ENCODE data around the gene TBL1X. TPM values are rescaled to one million over a fixed set of nuclear protein-coding genes. Genes with fewer than 3 reads are reported as not detected.
"Not testable (repeated sequence)": the region's sequence is repeated elsewhere in the genome, so short reads cannot be mapped to it uniquely, and the experiment has no call there.

TBL1X gene
- total and polyA plus RNA-seq, 7 experiments from 2014 or later: 11.8 to 58.8 (median 28.9) TPM

DNA sequence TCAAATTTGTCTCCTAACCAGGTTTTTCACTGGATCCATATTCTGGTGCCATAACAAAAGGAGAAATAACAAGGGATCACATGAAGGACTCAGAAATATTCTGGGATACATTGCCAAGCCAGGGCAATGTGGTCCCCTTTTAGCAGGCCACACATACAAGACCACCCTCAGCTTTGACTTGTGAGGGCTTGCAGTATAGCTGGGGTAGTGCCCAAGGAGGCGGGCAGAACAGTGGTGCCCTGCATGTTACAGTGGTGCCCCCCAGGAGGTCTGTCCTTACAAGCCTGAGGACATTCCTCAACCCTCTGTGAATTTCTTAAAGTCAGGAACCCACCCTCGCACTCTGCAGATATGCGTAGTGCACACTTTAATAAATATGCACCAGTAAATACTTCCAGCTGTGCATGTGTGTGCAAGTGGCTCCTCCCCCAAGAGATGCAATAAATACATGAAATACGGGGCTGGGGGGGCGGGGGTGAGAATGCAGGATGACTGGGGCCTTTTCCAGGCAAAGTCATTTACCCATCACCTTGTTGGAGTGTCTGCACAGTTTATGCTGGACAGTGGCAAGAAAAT lies 34.4 kb upstream of the TBL1X start:
- Histone ChIP-seq H3K9me3 (ENCODE audit: control insufficient read depth in 2 of 3, low read length in 3 of 3) (no peaks in the 10 kb centered on the region), H3K4me3 (ENCODE audit: low read length) (no peak overlapping the region), H3K4me1 (ENCODE audit: control insufficient read depth in 2 of 2, insufficient read depth in 2 of 2, low read length in 2 of 2) (no peaks in the 10 kb centered on the region), H3K27ac (ENCODE audit: low read depth, low read length) (no peak overlapping the region), H3K27me3 (ENCODE audit: control insufficient read depth in 2 of 2, insufficient read depth in 2 of 2, low read length in 2 of 2) (no peaks in the 10 kb centered on the region), H3K36me3 (ENCODE audit: control insufficient read depth in 2 of 3, insufficient read depth in 3 of 3, low read length in 3 of 3) (no peaks in the 10 kb centered on the region)
- Mint-ChIP-seq H3K4me3 (no peak overlapping the region), H3K9me3 (peaks cover 0 to 7% (median 2%) of the 10 kb centered on the region in 11 donors), H3K36me3 (peaks cover 0 to 5% (median 0%) of the 10 kb centered on the region in 5 donors), H3K27ac (peak overlapping the region in 1 of 9 donors; percentile 67), H3K4me1 (no peaks in the 10 kb centered on the region), H3K27me3 (no peaks in the 10 kb centered on the region)
- intact Hi-C loops (cut with micrococcal nuclease): no loop called here
- CTCF ChIA-PET: no interaction called here
- ATAC-seq (no peak), DNase-seq (no peak)
- POLR2A ChIA-PET: no interaction called here

GRCh38 chrX:9431281-9431680 lies 33.6 kb upstream of the TBL1X start:
- CTCF ChIA-PET: no interaction called here
- Mint-ChIP-seq H3K4me3 (no peak overlapping the region), H3K27ac (no peak overlapping the region), H3K27me3 (no peaks in the 10 kb centered on the region), H3K4me1 (no peaks in the 10 kb centered on the region), H3K9me3 (peaks cover 0 to 3% (median 0%) of the 10 kb centered on the region in 11 donors), H3K36me3 (peaks cover 0 to 2% (median 0%) of the 10 kb centered on the region in 5 donors)
- DNase-seq (no peak), ATAC-seq (no peak)
- no peaks in the 10 kb centered on the region for H3K36me3 ChIP-seq (ENCODE audit: control insufficient read depth in 2 of 3, insufficient read depth in 3 of 3, low read length in 3 of 3)
- intact Hi-C loops (cut with micrococcal nuclease): no loop called here
- POLR2A ChIA-PET: no interaction called here
- no peak overlapping the region for H3K4me3 ChIP-seq (ENCODE audit: low read length)
- no peaks in the 10 kb centered on the region for H3K9me3 ChIP-seq (ENCODE audit: control insufficient read depth in 2 of 3, low read length in 3 of 3)
- H3K4me1 ChIP-seq (ENCODE audit: control insufficient read depth in 2 of 2, insufficient read depth in 2 of 2, low read length in 2 of 2): no peaks in the 10 kb centered on the region
- no peaks in the 10 kb centered on the region for H3K27me3 ChIP-seq (ENCODE audit: control insufficient read depth in 2 of 2, insufficient read depth in 2 of 2, low read length in 2 of 2)
- no peak overlapping the region for H3K27ac ChIP-seq (ENCODE audit: low read depth, low read length)

DNA sequence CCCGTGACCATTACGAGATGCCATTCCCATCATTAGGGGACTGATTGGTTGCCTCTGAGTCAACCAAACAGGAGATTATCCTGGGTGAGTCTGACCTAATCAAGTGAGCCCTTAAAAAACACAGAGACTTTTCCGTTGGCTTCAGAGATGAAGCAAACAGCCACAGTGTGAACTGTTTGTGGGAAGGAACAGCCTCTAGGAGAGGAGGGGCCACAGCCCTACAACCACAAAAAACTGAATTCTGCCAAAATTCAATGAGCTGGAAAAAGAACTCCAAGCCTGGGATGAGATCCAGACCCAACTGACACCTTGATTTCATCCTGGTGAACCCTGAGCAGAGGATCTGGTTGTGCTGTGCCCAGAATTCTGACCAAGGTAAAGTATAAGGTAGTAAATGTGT lies 31.3 kb upstream of the TBL1X start:
- no peaks in the 10 kb centered on the region for H3K9me3 ChIP-seq (ENCODE audit: control insufficient read depth in 2 of 3, low read length in 3 of 3)
- ChIA-PET CTCF (no interaction called here), POLR2A (no interaction called here)
- no peaks in the 10 kb centered on the region for H3K4me1 ChIP-seq (ENCODE audit: control insufficient read depth in 2 of 2, insufficient read depth in 2 of 2, low read length in 2 of 2)
- DNase-seq (no peak), ATAC-seq (no peak)
- H3K27me3 ChIP-seq (ENCODE audit: control insufficient read depth in 2 of 2, insufficient read depth in 2 of 2, low read length in 2 of 2): no peaks in the 10 kb centered on the region
- H3K27ac ChIP-seq (ENCODE audit: low read depth, low read length): no peak overlapping the region
- H3K4me3 ChIP-seq (ENCODE audit: low read length): no peak overlapping the region
- H3K27me3 Mint-ChIP-seq: no peaks in the 10 kb centered on the region
- no peak overlapping the region for H3K27ac Mint-ChIP-seq
- H3K36me3 Mint-ChIP-seq: no peaks in the 10 kb centered on the region
- peaks cover 0 to 1% (median 0%) of the 10 kb centered on the region in 11 donors for H3K9me3 Mint-ChIP-seq
- H3K4me3 Mint-ChIP-seq: no peak overlapping the region
- intact Hi-C loops (cut with micrococcal nuclease): no loop called here
- H3K4me1 Mint-ChIP-seq: peaks cover 0 to 2% (median 0%) of the 10 kb centered on the region in 7 donors
- H3K36me3 ChIP-seq (ENCODE audit: control insufficient read depth in 2 of 3, insufficient read depth in 3 of 3, low read length in 3 of 3): no peaks in the 10 kb centered on the region

DNA sequence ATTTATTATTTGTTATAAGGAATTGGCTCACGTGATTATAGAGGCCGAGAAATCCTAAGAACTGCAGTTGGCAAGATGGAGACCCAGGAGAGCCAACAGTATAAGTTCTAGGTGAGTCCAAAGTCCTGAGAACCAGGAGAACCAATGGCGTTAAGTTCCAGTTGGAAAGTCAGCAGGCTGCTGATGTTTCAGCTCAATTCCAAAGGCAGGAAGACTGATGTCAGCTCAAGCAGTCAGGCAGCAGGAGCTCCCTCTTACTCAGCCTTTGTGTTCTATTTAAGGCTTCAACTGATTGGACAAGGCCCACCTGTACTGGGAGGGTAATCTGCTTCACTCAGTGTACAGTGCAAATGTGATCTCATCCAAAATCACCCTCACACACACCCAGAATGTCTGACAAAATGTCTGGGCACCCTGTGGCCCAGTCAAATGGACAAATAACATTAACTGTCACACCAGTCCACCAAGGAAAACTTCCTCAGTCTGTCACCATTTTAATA lies 30.8 kb upstream of the TBL1X start:
- Mint-ChIP-seq H3K9me3 (peaks cover 0 to under 1% (median 0%) of the 10 kb centered on the region in 11 donors), H3K27me3 (no peaks in the 10 kb centered on the region), H3K4me1 (peaks cover 0 to 2% (median 0%) of the 10 kb centered on the region in 7 donors), H3K36me3 (no peaks in the 10 kb centered on the region), H3K27ac (no peak overlapping the region), H3K4me3 (no peak overlapping the region)
- Histone ChIP-seq H3K4me1 (ENCODE audit: control insufficient read depth in 2 of 2, insufficient read depth in 2 of 2, low read length in 2 of 2) (no peaks in the 10 kb centered on the region), H3K4me3 (ENCODE audit: low read length) (no peak overlapping the region), H3K9me3 (ENCODE audit: control insufficient read depth in 2 of 3, low read length in 3 of 3) (no peaks in the 10 kb centered on the region), H3K36me3 (ENCODE audit: control insufficient read depth in 2 of 3, insufficient read depth in 3 of 3, low read length in 3 of 3) (no peaks in the 10 kb centered on the region), H3K27me3 (ENCODE audit: control insufficient read depth in 2 of 2, insufficient read depth in 2 of 2, low read length in 2 of 2) (no peaks in the 10 kb centered on the region), H3K27ac (ENCODE audit: low read depth, low read length) (no peak overlapping the region)
- CTCF ChIA-PET: no interaction called here
- DNase-seq (no peak), ATAC-seq (no peak)
- intact Hi-C loops (cut with micrococcal nuclease): no loop called here
- POLR2A ChIA-PET: no interaction called here

DNA sequence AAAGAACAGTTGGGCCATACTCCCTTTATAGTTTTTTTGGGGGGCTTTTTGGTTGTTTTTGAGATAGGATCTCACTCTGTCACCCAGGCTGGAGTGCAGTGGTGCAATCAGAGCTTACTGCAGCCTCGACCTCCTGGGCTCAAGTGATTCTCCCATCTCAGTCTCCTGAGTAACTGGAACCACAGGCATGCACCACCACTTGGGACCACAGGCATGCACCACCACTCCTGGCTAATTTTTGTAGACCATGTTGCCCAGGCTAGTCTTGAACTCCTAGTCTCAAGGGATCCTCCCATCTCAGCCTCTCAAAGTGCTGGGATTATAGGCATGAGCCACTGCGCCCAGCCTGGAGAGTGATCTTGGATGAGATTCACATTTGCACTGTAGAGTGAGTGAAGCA lies 29.8 kb upstream of the TBL1X start:
- POLR2A ChIA-PET; H3K4me3 ChIP-seq (ENCODE audit: low read length); DNase-seq; H3K9me3 ChIP-seq (ENCODE audit: control insufficient read depth in 2 of 3, low read length in 3 of 3); H3K36me3 Mint-ChIP-seq; H3K36me3 ChIP-seq (ENCODE audit: control insufficient read depth in 2 of 3, insufficient read depth in 3 of 3, low read length in 3 of 3); H3K27me3 Mint-ChIP-seq; H3K4me3 Mint-ChIP-seq; ATAC-seq; CTCF ChIA-PET; H3K9me3 Mint-ChIP-seq; H3K4me1 ChIP-seq (ENCODE audit: control insufficient read depth in 2 of 2, insufficient read depth in 2 of 2, low read length in 2 of 2); intact Hi-C loops (cut with micrococcal nuclease); H3K27ac Mint-ChIP-seq; H3K4me1 Mint-ChIP-seq; H3K27me3 ChIP-seq (ENCODE audit: control insufficient read depth in 2 of 2, insufficient read depth in 2 of 2, low read length in 2 of 2); H3K27ac ChIP-seq (ENCODE audit: low read depth, low read length): not testable (repeated sequence)

- intact Hi-C loops (cut with micrococcal nuclease): no loop called here
- Mint-ChIP-seq H3K27ac (peak overlapping the region in 1 of 9 donors; percentile 72), H3K4me3 (no peak overlapping the region)
Observed at GRCh38 chrX:9436812-9437211, 28.0 kb upstream of the TBL1X start.

GRCh38 chrX:9438933-9439494 lies 25.8 kb upstream of the TBL1X start:
- H3K9me3 Mint-ChIP-seq: peaks cover 0 to 3% (median 0%) of the 10 kb centered on the region in 11 donors
- peaks cover 2 to 14% (median 10%) of the 10 kb centered on the region in 7 donors for H3K4me1 Mint-ChIP-seq
- ATAC-seq: no peak
- ChIA-PET POLR2A (no interaction called here), CTCF (no interaction called here)
- no peak overlapping the region for H3K4me3 ChIP-seq (ENCODE audit: low read length)
- intact Hi-C loops (cut with micrococcal nuclease): no loop called here
- DNase-seq: no peak
- H3K4me3 Mint-ChIP-seq: no peak overlapping the region
- no peak overlapping the region for H3K27ac Mint-ChIP-seq
- H3K36me3 Mint-ChIP-seq: no peaks in the 10 kb centered on the region
- H3K9me3 ChIP-seq (ENCODE audit: control insufficient read depth in 2 of 3, low read length in 3 of 3): no peaks in the 10 kb centered on the region
- no peaks in the 10 kb centered on the region for H3K27me3 Mint-ChIP-seq
- H3K36me3 ChIP-seq (ENCODE audit: control insufficient read depth in 2 of 3, insufficient read depth in 3 of 3, low read length in 3 of 3): no peaks in the 10 kb centered on the region
- H3K4me1 ChIP-seq (ENCODE audit: control insufficient read depth in 2 of 2, insufficient read depth in 2 of 2, low read length in 2 of 2): no peaks in the 10 kb centered on the region
- H3K27me3 ChIP-seq (ENCODE audit: control insufficient read depth in 2 of 2, insufficient read depth in 2 of 2, low read length in 2 of 2): no peaks in the 10 kb centered on the region
- H3K27ac ChIP-seq (ENCODE audit: low read depth, low read length): no peak overlapping the region

More at GRCh38 chrX:9436812-9437211, 28.0 kb upstream of the TBL1X start:
- Histone ChIP-seq H3K27ac (ENCODE audit: low read depth, low read length) (no peak overlapping the region), H3K9me3 (ENCODE audit: control insufficient read depth in 2 of 3, low read length in 3 of 3) (no peaks in the 10 kb centered on the region), H3K27me3 (ENCODE audit: control insufficient read depth in 2 of 2, insufficient read depth in 2 of 2, low read length in 2 of 2) (no peaks in the 10 kb centered on the region), H3K4me3 (ENCODE audit: low read length) (no peak overlapping the region), H3K4me1 (ENCODE audit: control insufficient read depth in 2 of 2, insufficient read depth in 2 of 2, low read length in 2 of 2) (no peaks in the 10 kb centered on the region), H3K36me3 (ENCODE audit: control insufficient read depth in 2 of 3, insufficient read depth in 3 of 3, low read length in 3 of 3) (no peaks in the 10 kb centered on the region)
- DNase-seq (no peak), ATAC-seq (no peak)
- Mint-ChIP-seq H3K4me1 (peaks cover 2 to 11% (median 10%) of the 10 kb centered on the region in 7 donors), H3K9me3 (peaks cover 0 to 2% (median 0%) of the 10 kb centered on the region in 11 donors), H3K27me3 (no peaks in the 10 kb centered on the region), H3K36me3 (no peaks in the 10 kb centered on the region)
- ChIA-PET POLR2A (no interaction called here), CTCF (no interaction called here)
